ENCODE results near the gene MYH4.

DNA sequence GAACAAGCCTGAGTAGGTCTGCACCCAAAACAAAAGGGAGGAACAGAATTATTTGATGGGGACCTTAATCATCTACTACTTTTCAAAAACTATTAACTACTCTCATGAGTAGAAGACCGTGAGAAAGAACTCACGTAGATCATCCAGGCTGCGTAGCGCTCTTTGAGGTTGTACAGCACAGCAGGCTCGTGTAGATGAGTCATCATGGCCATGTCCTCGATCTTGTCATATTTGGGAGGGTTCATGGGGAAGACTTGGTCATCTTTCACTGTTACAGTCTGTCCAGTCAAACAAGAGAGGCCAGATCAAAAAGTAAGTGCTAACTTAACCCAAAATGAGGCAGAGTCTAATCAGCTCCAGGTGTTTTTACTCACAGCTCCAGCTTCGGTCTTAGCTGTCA is 46.7 kb upstream of the MYH4 start:
- no peak for TF ChIP-seq POLR2A (IDR thresholded peaks at IDR 0.05)
- TF ChIP-seq, protein P1, sequence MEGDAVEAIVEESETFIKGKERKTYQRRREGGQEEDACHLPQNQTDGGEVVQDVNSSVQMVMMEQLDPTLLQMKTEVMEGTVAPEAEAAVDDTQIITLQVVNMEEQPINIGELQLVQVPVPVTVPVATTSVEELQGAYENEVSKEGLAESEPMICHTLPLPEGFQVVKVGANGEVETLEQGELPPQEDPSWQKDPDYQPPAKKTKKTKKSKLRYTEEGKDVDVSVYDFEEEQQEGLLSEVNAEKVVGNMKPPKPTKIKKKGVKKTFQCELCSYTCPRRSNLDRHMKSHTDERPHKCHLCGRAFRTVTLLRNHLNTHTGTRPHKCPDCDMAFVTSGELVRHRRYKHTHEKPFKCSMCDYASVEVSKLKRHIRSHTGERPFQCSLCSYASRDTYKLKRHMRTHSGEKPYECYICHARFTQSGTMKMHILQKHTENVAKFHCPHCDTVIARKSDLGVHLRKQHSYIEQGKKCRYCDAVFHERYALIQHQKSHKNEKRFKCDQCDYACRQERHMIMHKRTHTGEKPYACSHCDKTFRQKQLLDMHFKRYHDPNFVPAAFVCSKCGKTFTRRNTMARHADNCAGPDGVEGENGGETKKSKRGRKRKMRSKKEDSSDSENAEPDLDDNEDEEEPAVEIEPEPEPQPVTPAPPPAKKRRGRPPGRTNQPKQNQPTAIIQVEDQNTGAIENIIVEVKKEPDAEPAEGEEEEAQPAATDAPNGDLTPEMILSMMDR (IDR thresholded peaks at IDR 0.05): no peak

Measured in body of pancreas (tissue), 4 donors.